ENCODE measurements around the gene EFCAB13.

DNA sequence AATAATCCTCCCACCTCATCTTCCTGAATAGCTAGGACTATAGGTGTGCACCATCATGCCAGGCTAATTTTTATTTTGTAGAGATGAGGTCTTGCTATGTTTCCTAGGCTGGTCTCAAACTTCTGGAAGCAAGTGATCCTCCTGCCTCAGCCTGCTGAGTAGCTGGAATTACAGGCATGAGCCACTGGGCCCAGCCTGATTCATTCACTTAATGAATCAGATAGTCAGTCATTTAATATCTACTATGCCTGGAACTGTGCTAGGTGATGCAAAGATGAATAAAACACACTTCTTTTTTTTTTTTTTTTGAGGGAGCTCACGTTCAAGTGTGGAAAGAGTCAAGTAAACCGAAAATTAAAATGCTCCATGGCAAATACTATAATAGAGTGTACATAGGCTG, 39.4 kb downstream of the EFCAB13 start:
- TF ChIP-seq CTCF (conservative IDR thresholded peaks at IDR 0.05 in 1 of 2, IDR thresholded peaks at IDR 0.05 in 1 of 2; ENCODE audit: extremely low read depth in 1 of 2, insufficient read depth in 1 of 2, low read depth in 1 of 2, low read length in 2 of 2) (no peak), EZH2 (IDR thresholded peaks at IDR 0.05; ENCODE audit: borderline replicate concordance, low read length) (no peak)

Data from mammary epithelial cell (primary cell).